Measurements from ENCODE around the gene PTBP3. TPM values are rescaled to one million over a fixed set of nuclear protein-coding genes. Genes with fewer than 3 reads are reported as not detected.

PTBP3 gene
- polyA plus RNA-seq, 1 of the 3 experiments (the other 2 are of a cell fraction), result 6.1 TPM

DNA sequence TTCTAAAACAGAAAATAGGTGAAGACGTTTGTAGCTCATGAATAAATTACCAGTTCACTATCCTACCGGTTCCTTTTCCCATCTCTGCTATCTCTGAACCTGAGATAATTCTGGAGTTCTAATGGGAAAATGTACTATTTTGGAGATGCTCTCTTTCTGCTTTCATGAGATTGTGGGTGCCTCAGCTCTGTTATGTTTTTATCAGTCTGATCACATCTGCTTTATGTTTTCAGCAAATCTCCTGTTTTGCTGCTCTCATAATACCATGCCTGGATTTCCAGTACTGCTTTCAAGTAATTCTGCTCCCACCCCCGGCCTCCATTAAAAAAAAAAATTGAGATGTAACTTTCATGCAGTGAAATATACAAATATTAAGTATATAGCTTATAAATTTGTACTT lies 149.2 kb downstream of the PTBP3 start (continued):
- TF ChIP-seq, protein P1, sequence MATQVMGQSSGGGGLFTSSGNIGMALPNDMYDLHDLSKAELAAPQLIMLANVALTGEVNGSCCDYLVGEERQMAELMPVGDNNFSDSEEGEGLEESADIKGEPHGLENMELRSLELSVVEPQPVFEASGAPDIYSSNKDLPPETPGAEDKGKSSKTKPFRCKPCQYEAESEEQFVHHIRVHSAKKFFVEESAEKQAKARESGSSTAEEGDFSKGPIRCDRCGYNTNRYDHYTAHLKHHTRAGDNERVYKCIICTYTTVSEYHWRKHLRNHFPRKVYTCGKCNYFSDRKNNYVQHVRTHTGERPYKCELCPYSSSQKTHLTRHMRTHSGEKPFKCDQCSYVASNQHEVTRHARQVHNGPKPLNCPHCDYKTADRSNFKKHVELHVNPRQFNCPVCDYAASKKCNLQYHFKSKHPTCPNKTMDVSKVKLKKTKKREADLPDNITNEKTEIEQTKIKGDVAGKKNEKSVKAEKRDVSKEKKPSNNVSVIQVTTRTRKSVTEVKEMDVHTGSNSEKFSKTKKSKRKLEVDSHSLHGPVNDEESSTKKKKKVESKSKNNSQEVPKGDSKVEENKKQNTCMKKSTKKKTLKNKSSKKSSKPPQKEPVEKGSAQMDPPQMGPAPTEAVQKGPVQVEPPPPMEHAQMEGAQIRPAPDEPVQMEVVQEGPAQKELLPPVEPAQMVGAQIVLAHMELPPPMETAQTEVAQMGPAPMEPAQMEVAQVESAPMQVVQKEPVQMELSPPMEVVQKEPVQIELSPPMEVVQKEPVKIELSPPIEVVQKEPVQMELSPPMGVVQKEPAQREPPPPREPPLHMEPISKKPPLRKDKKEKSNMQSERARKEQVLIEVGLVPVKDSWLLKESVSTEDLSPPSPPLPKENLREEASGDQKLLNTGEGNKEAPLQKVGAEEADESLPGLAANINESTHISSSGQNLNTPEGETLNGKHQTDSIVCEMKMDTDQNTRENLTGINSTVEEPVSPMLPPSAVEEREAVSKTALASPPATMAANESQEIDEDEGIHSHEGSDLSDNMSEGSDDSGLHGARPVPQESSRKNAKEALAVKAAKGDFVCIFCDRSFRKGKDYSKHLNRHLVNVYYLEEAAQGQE (IDR thresholded peaks at IDR 0.05; ENCODE audit: low read depth, low read length), result no peak
- TF ChIP-seq SIN3A (IDR thresholded peaks at IDR 0.05; ENCODE audit: borderline replicate concordance, low read depth, low read length) (no peak), MXI1 (IDR thresholded peaks at IDR 0.05; ENCODE audit: low read depth, low read length) (no peak), GATA2 (CRISPR knock-in tag; IDR thresholded peaks at IDR 0.05) (peak; percentile 89), JUND (IDR thresholded peaks at IDR 0.05) (no peak), RCOR1 (IDR thresholded peaks at IDR 0.05; ENCODE audit: low read length) (0 out of 2 replicates have a peak, but pooled peaks have one; percentile 33), POLR2AphosphoS5 (IDR thresholded peaks at IDR 0.05; ENCODE audit: low read depth, low read length) (no peak), TAF1 (IDR thresholded peaks at IDR 0.05; ENCODE audit: borderline replicate concordance, low read depth, low read length) (no peak)
- TF ChIP-seq, protein P2, sequence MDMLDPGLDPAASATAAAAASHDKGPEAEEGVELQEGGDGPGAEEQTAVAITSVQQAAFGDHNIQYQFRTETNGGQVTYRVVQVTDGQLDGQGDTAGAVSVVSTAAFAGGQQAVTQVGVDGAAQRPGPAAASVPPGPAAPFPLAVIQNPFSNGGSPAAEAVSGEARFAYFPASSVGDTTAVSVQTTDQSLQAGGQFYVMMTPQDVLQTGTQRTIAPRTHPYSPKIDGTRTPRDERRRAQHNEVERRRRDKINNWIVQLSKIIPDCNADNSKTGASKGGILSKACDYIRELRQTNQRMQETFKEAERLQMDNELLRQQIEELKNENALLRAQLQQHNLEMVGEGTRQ (IDR thresholded peaks at IDR 0.05; ENCODE audit: borderline replicate concordance, low read depth, low read length), result no peak

DNA sequence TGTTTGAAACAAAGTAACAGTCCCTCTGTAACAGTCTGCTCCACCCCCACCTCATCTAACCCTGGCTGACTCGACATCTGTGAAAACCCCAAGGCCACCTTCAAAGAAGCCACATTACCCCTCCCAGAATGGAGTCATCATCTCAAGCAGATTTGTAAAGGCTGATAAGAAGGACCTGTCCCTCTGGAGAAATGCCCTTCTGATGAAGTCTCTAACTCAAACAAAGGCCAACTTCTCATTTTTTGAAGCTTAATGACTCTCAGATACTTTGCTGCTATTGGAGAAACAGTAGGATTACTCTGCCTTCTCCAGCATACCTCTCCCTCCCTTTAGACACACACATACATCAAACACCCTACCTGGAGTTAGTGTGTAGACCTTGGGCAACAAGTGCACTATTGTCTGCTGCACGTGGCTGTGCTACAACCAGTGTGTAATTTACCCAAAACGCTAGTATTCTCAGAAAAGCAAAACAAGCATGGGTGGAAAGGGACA lies 153.0 kb downstream of the PTBP3 start:
- Histone ChIP-seq H3K4me1 (ENCODE audit: control insufficient read depth in 1 of 2, insufficient read depth in 2 of 2, low read depth in 1 of 2, low read length in 1 of 2) (peaks cover 4 to 6% of the 10 kb centered on the region in 2 experiments; a peak in 1 of 4 replicates), H3K9me2 (no peaks in the 10 kb centered on the region), H3K9me3 (no peaks in the 10 kb centered on the region), H3K27ac (ENCODE audit: low read depth in 2 of 2, low read length in 1 of 2) (no peak overlapping the region), H4K20me1 (ENCODE audit: insufficient read depth) (no peaks in the 10 kb centered on the region), H3K36me3 (replicated peaks in 1 of 2; ENCODE audit: control insufficient read depth in 1 of 2, insufficient read depth in 2 of 2, low read length in 1 of 2) (no peaks in the 10 kb centered on the region), H3K4me2 (no peak overlapping the region), H3K79me2 (ENCODE audit: insufficient read depth) (no peaks in the 10 kb centered on the region), H3K27me3 (ENCODE audit: insufficient read depth) (no peaks in the 10 kb centered on the region), H3K4me3 (ENCODE audit: low read depth in 2 of 2, low read length in 1 of 2) (no peak overlapping the region), H2AFZ (ENCODE audit: low read depth) (no peak overlapping the region), H3F3A (replicated peaks; ENCODE audit: insufficient read depth) (peaks cover 4% of the 10 kb centered on the region), H3K9ac (no peak overlapping the region)
- CTCF ChIA-PET, result no interaction called here
- WGBS (ENCODE audit: low lambda C conversion rate), result 60% methylated on average over 3 of the region's 3 CpGs
- TF ChIP-seq EZH2phosphoT487 (IDR thresholded peaks at IDR 0.05; ENCODE audit: borderline replicate concordance, low read depth) (no peak), YY1 (IDR thresholded peaks at IDR 0.05; ENCODE audit: low read depth) (no peak), GABPA (IDR thresholded peaks at IDR 0.05; ENCODE audit: low read depth) (no peak)
- TF ChIP-seq, protein P3, sequence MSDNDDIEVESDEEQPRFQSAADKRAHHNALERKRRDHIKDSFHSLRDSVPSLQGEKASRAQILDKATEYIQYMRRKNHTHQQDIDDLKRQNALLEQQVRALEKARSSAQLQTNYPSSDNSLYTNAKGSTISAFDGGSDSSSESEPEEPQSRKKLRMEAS (IDR thresholded peaks at IDR 0.05; ENCODE audit: low read depth), result no peak
- POLR2A ChIA-PET, result no interaction called here
- no peak for DNase-seq
